ENCODE results near the gene LGALS3BP. TPM values are rescaled to one million over a fixed set of nuclear protein-coding genes. Genes with fewer than 3 reads are reported as not detected.

LGALS3BP gene
- total and polyA plus RNA-seq, 2 of the 13 experiments (the other 11 are each of a cell fraction or from before 2014, with no cell fraction given), result 137 to 332 TPM

GRCh38 chr17:78971756-78972506 is 7.8 kb downstream of the LGALS3BP start (continued):
- TF ChIP-seq THAP9 (CRISPR knock-in tag; IDR thresholded peaks at IDR 0.05; ENCODE audit: borderline replicate concordance) (no peak), ZNF558 (CRISPR knock-in tag; IDR thresholded peaks at IDR 0.05; ENCODE audit: borderline replicate concordance) (no peak), SMAD9 (CRISPR knock-in tag; IDR thresholded peaks at IDR 0.05) (no peak), ZNF563 (CRISPR knock-in tag; IDR thresholded peaks at IDR 0.05) (0 out of 2 replicates have a peak, but pooled peaks have one; percentile 40), ZNF652 (CRISPR knock-in tag; IDR thresholded peaks at IDR 0.05; ENCODE audit: borderline replicate concordance, low read depth) (no peak), FOXC1 (CRISPR knock-in tag; IDR thresholded peaks at IDR 0.05; ENCODE audit: borderline replicate concordance) (no peak), PAX8 (CRISPR knock-in tag; IDR thresholded peaks at IDR 0.05; ENCODE audit: borderline replicate concordance) (no peak), CREBL2 (CRISPR knock-in tag; IDR thresholded peaks at IDR 0.05; ENCODE audit: borderline replicate concordance) (peak; percentile 36; the same call in 1 of the 2 replicates), HES4 (CRISPR knock-in tag; IDR thresholded peaks at IDR 0.05; ENCODE audit: borderline replicate concordance) (0 out of 2 replicates have a peak, but pooled peaks have one; percentile 2), HNRNPK (IDR thresholded peaks at IDR 0.05; ENCODE audit: low read depth, low read length, poor library complexity, severe bottlenecking) (no peak), POLR2AphosphoS5 (IDR thresholded peaks at IDR 0.05; ENCODE audit: low read depth, low read length) (peak; percentile 27; the same call in 1 of the 2 replicates), ZNF619 (CRISPR knock-in tag; IDR thresholded peaks at IDR 0.05) (no peak), BCLAF1 (IDR thresholded peaks at IDR 0.05) (no peak), SATB2 (CRISPR knock-in tag; IDR thresholded peaks at IDR 0.05) (no peak), ZNF710 (CRISPR knock-in tag; IDR thresholded peaks at IDR 0.05; ENCODE audit: borderline replicate concordance) (no peak), DBP (CRISPR knock-in tag; IDR thresholded peaks at IDR 0.05; ENCODE audit: not compliant biosample characterization) (no peak)

Data from HepG2 (cell line).